ENCODE results near the gene JUP. TPM values are rescaled to one million over a fixed set of nuclear protein-coding genes. Genes with fewer than 3 reads are reported as not detected.

Gene JUP
- total RNA-seq, 1 donor from 2014 or later: 72.5 TPM

GRCh38 chr17:41728056-41728455, 58.5 kb downstream of the JUP start:
- DNase-seq (ENCODE audit: low spot score) (no peak), ATAC-seq (no peak)

DNA sequence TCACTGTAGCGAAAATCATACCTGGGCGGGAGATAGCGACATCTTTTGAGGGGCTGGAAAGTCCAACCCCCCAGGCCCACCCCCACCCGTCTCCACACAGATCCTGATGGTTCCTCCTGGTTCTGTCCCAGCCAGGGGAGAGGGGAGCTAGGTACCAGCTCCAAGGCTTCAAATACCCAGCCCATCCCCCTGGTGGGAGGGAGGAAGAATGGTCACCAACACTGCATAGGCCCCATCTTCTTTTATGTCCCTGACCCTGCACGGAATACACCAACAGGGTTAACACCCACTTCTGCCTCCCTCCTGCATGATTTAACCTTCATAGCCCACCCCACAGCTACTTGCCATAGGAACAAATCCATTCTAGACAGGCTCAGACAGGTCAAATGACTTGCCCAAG, 61.4 kb downstream of the JUP start:
- DNase-seq (ENCODE audit: low spot score) (no peak), ATAC-seq (no peak)

DNA sequence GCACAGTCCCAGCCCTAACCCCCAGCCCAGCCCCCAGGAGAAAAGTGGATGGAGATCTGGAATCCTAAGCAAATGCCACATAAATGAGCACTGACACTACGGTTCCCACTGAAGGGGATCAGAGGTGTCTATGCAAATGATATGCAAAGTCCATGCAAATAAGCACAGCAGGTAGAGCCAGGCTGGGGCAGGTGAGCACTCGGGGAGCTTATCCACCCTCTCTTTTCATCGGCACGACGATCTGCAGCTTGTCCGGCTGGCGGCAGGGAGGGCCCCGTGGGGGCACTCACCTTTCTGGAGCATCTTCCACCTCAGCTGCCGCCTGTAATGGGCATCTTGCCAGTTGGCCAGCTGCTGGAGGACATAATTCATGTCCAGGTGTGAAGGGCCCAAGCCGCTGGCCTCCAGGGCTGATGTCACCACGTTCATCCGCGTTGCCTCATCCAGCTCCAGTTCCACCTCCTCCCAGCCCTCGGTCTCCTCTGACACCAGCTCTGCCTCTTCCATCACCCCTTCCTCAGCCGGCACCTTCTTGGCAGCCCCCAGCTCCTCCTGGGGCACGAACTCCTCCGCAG, 61.9 kb downstream of the JUP start:
- ATAC-seq (no peak), DNase-seq (ENCODE audit: low spot score) (no peak)

DNA sequence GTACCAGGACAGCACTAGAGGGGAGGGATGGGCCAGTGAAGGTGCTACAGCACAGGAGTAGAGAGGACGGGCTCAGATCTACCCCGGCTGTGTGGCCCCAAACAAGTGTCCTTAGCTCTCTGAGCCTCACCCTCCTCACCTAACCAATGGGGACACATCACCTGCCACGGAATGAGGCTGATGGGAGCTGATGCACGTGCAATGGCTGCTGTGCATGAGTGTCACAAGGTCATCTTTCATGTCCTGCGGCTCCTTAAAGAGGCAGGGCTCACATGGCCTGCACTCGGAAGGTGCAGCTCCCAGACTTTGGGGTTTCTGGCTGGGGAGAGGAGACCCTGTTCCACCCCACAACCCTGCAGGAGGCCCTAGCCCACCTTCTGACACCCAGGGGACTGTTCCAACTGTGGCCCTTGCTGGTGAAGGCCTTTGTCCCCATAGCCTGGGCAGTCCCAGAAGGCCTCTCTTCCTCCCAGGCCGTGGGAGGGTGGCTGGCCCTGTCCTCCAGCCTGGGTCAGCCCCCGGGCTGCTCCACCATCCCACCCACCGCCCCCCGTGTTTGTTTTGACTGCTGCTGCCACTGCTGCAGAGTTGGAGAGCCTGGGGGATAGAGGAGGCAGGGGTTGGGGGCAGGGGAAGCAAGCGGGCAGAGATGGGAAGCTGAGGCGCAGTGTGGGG, 62.6 kb downstream of the JUP start:
- DNase-seq (ENCODE audit: low spot score) (no peak), ATAC-seq (no peak)

GRCh38 chr17:41722231-41722630, 64.3 kb downstream of the JUP start:
- no peak for DNase-seq (ENCODE audit: low spot score)
- no peak for ATAC-seq

GRCh38 chr17:41718287-41718645, 68.2 kb downstream of the JUP start:
- DNase-seq (ENCODE audit: low spot score) (no peak), ATAC-seq (no peak)

- ATAC-seq: no peak
- no peak for DNase-seq (ENCODE audit: low spot score)
Measured at GRCh38 chr17:41717408-41718286, 68.9 kb downstream of the JUP start.

DNA sequence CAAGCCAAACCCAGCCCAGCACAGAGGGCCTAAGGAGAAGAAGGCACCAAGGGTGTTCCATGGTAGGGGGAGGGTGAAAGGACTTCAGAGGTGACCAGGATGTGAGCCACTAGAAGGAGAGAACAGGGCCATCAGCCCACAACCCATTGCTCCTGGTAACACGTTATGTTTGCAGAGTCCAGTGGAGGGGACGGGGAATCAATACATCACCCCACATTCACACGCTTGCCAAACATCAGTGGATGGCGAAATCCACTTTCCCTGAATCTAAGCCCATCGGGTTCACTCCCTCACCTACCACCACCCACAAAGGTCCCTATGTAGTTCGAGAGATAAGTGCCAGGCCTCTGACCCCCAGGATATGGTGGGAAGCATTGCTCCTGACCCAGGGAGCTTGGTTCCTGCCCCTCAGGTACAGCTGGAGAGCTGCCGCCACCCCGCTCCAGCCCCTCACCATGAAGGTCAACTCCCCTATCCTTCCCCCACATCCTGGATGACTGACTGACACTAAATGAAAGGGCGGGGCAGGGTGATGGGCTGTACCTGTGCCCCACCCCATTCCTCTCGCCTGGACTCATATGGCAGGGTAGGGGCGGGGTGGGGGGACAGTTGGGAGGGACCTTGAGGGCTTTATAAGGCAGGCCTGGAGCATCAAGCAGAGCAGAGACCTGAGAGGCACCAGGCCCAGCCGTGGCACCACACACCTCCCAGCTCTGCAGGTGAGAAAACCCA, 74.7 kb downstream of the JUP start, which contains the start of gene GAST:
Gene GAST (plus strand): TSS at position 663 of the 732 bp plus-strand sequence. CDS start 3,106 bp downstream, outside the sequence.
- DNase-seq (ENCODE audit: low spot score): no peak
- no peak for ATAC-seq

DNA sequence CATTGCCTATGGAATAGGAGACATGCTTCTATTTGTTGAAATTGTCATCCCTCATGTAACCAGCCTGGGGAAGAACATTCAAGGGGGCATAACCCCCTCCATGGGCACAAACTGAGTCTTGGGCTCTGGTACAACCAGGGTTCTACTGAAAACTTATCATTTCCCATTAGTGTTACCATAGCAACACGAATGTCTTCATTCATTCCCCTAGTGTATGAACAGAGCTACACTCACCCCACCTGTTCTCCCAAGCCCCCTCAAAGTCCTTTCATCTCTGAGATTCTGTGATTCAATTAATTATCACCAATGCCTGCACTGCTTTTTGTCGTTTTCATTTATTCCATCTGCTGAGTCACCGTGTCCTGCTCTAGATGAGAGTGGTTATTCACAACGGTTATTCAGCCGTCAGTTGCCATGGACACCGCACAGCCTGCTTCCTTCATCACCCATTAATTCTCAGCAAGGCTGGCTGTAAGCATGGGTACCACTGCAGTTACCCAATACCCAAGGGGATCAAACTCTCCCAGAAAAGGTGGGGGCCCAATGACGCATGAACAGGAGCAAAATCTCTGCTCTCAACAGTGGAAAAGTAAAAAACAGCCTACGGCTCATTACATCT, 75.9 kb downstream of the JUP start:
- DNase-seq (ENCODE audit: low spot score) (no peak), ATAC-seq (no peak)

DNA sequence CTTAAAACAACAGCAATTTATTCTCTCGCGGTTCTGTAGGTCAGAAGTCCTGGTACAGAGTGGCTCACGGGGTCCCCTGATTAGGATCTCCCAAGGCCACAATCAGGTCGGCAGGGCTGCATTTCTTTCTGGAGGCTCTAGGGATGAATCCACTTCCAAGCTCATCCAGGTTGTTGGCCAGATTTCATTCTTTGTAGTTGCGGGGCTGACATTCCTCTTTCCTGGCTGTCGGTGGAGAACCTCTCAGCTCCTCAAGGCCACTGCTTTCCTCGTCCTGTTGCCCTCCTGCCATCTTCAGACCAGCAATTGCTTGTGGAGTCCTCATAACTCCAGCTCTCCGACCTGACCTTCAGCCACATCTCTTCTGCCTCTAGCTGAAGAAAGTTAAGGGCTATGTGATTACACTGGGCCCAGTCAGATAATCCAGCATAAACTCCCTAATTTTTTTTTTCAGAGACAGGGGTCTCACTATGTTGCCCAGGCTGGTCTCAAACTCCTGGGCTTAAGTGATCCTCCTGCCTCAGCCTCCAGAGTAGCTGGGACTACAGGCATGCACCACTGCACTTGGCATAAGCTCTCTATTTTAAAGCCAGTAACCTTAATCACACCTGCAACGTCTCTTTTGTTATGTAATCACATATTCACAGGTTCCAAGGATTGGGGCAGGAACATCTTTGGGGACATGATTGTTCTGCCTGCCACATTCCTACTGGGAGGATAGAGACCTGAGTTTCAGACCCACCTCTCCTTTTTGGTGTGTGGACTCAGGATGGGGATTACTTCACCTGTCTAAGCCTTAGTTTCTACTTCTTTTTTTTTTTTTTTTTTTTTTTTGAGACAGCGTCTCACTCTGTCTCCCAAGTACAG, 78.5 kb downstream of the JUP start:
- ATAC-seq (no peak), DNase-seq (ENCODE audit: low spot score) (no peak)

DNA sequence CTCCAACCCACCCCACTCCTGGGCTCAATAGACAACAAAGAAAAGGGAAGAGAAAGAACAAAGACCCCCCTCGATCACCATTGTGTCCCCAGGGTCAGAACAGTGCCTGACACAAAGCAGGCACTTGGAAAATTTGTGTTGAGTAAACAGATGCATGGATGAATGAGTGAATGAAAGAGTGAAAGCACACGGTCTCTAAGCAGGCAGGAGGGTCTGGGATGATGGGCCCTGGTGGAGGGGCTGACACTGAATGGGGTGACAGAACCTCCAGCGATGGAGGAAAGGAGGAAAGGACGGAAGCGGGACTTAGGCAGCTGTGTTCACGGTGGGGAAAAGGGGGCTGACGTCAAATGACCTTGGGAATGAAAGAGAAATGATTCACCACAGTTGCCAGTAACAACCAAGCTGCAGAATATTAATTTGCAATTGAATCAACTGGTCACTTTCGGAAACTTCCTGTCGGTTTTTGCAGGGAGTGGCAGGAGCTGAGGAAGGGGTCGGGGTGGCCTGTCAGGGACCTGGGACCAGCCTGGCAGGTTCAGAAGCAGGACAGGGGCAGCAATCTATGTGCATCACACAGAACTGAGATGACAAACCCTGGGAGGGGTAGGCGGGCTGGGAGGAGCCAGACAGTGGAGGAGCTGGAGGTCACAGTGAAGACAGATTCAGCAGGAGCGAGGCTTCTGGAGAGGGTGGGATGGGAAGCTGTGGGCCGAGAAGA, 81.1 kb downstream of the JUP start:
- DNase-seq (ENCODE audit: low spot score): no peak
- ATAC-seq: no peak

Other genes with a start within 250 kb of the JUP start
- not detected for gene KRT9, start 214.7 kb downstream of the JUP start, total RNA-seq
- not detected for gene KRT14, start 199.8 kb downstream of the JUP start, total RNA-seq
- gene KRT16, start 173.9 kb downstream of the JUP start, total RNA-seq: not detected
- not detected for gene KRT17, start 162.1 kb downstream of the JUP start, total RNA-seq
- 257 TPM for gene EIF1, start 97.8 kb downstream of the JUP start, total RNA-seq
- gene GAST, start 74.4 kb downstream of the JUP start, total RNA-seq: not detected
- gene HAP1, start 52.1 kb downstream of the JUP start, total RNA-seq: not detected
- 3.3 TPM for gene P3H4, start 25.2 kb upstream of the JUP start, total RNA-seq
- 5.1 TPM for gene FKBP10, start 26.3 kb upstream of the JUP start, total RNA-seq
- 24.3 TPM for gene NT5C3B, start 49.5 kb upstream of the JUP start, total RNA-seq
- not detected for gene KLHL10, start 51.1 kb upstream of the JUP start, total RNA-seq
- gene KLHL11, start 78.7 kb upstream of the JUP start, total RNA-seq: 5.9 TPM
- gene ACLY, start 132.2 kb upstream of the JUP start, total RNA-seq: 20.9 TPM
- gene ODAD4, start 143.9 kb upstream of the JUP start, total RNA-seq: 0.30 TPM
- 31.4 TPM for gene CNP, start 180.1 kb upstream of the JUP start, total RNA-seq
- gene DNAJC7, start 230.7 kb upstream of the JUP start, total RNA-seq: 33.2 TPM
- gene NKIRAS2, start 233.4 kb upstream of the JUP start, total RNA-seq: 12.9 TPM

Data from left lobe of liver (tissue), 2 donors.